GM12878 (cell line): ENCODE results near the gene IL17F. TPM values are rescaled to one million over a fixed set of nuclear protein-coding genes. Genes with fewer than 3 reads are reported as not detected.

Source experiments
- ATAC-seq: fragments of 200-7000 bp; cut with Tn5 transposase; 3 replicates; pipeline ENCODE4 v1.9.1; 2020; ENCODE audit warnings: mild to moderate bottlenecking, moderate library complexity
- BruUV-seq: library from RNA; stranded (reverse); fragments of 400-500 nt; replicated peaks from 2 replicates; lab custom pipeline; 2021; lab: Mats Ljungman, UMichigan
- CTCF ChIA-PET: fragments of 300-600 bp; sonication (Branson Sonifier 250); formaldehyde crosslinking; extraction: SDS; loops from one replicate; lab custom pipeline; 2021; ENCODE audit warnings: inconsistent platforms; lab: Yijun Ruan, JAX
- POLR2A ChIA-PET: fragments of 350-600 bp; formaldehyde crosslinking; extraction: SDS; loops from one replicate; lab custom pipeline; 2021; ENCODE audit warnings: inconsistent platforms; lab: Charles Lee
- RAD21 ChIA-PET: fragments of 300-600 bp; sonication (Branson Sonifier 250); formaldehyde crosslinking; loops from one replicate; lab custom pipeline; 2023; ENCODE audit warnings: antibody characterized with exemption; ENCODE audit not compliant: unreplicated experiment; lab: Charles Lee
- SMC1A ChIA-PET: fragments of 300-600 bp; sonication (Branson Sonifier 250); formaldehyde crosslinking; loops from one replicate; lab custom pipeline; 2023; ENCODE audit not compliant: unreplicated experiment, uncharacterized antibody; lab: Charles Lee
- DNase-seq: peaks from one replicate; pipeline ENCODE4 v3.0.0-alpha.2; 2011; ENCODE audit warnings: low read depth, low spot score
- FAIRE-seq: peaks from 3 replicates; lab custom pipeline; 2011; peaks lifted over from hg19 to GRCh38; lab: Jason Lieb, UNC
- H2AFZ ChIP-seq: 2 replicates; pipeline ENCODE4 v1.6.0; 2011; ENCODE audit warnings: low read depth, low read length, control low read depth; ENCODE audit not compliant: control insufficient read depth
- H3K27ac ChIP-seq: 2 replicates; pipeline ENCODE4 v1.5.1; 2011; ENCODE audit warnings: control low read depth; ENCODE audit not compliant: control insufficient read depth, insufficient read depth
- H3K27me3 ChIP-seq, 2 experiments: replicated peaks in 1 of 2; 2 replicates each; pipeline versions ENCODE4 v1.6.0 to v1.6.1; 2011; ENCODE audit warnings: low read length in 1 of 2; ENCODE audit not compliant: control insufficient read depth in 2 of 2, insufficient read depth in 2 of 2
- H3K36me3 ChIP-seq, 2 experiments: 2 replicates each; pipeline ENCODE4 v1.5.1; 2011; ENCODE audit warnings: low read length in 1 of 2; ENCODE audit not compliant: control insufficient read depth in 2 of 2, insufficient read depth in 2 of 2
- H3K4me1 ChIP-seq: 2 replicates; pipeline ENCODE4 v1.6.1; 2011; ENCODE audit warnings: mild to moderate bottlenecking, low read length, moderate library complexity, mixed read lengths; ENCODE audit not compliant: control insufficient read depth, insufficient read depth
- H3K4me2 ChIP-seq: 2 replicates; pipeline ENCODE4 v1.6.0; 2011; ENCODE audit warnings: control low read depth; ENCODE audit not compliant: control insufficient read depth, insufficient read depth
- H3K4me3 ChIP-seq: fragments of 200-600 bp; sonication (generic); 2 replicates; pipeline ENCODE4 v1.5.1; 2016
- H3K79me2 ChIP-seq: 2 replicates; pipeline ENCODE4 v1.6.0; 2011; ENCODE audit warnings: low read length; ENCODE audit not compliant: control insufficient read depth, insufficient read depth
- H3K9ac ChIP-seq: 2 replicates; pipeline ENCODE4 v1.8.0; 2011; ENCODE audit warnings: low read length, control low read depth, mixed read lengths; ENCODE audit not compliant: control insufficient read depth, insufficient read depth
- H3K9me3 ChIP-seq: replicated peaks from 3 replicates; pipeline ENCODE4 v1.5.1; 2011; ENCODE audit warnings: mild to moderate bottlenecking, low read length; ENCODE audit not compliant: control insufficient read depth, insufficient read depth
- H4K20me1 ChIP-seq: 2 replicates; pipeline ENCODE4 v1.6.0; 2011; ENCODE audit not compliant: control insufficient read depth, insufficient read depth
- CTCF ChIP-seq, 3 experiments: IDR thresholded peaks in 2 of 3; conservative IDR thresholded peaks in 1 of 3; 2 replicates each; pipeline ENCODE4 v1.5.1; 2011; ENCODE audit warnings: low read depth in 3 of 3, low read length in 3 of 3, mild to moderate bottlenecking in 3 of 3, control low read depth in 2 of 3, moderate library complexity in 2 of 3, inconsistent platforms in 1 of 3, mixed read lengths in 1 of 3; ENCODE audit not compliant: control insufficient read depth in 2 of 3, insufficient read depth in 1 of 3; ENCODE audit errors: extremely low read depth in 1 of 3
- E2F4 ChIP-seq: IDR thresholded peaks from 2 replicates; pipeline ENCODE4 v1.6.1; 2012; ENCODE audit warnings: low read depth, low read length, improper control_type of control experiment
- GABPA ChIP-seq: IDR thresholded peaks from 2 replicates; pipeline ENCODE4 v1.6.1; 2014; ENCODE audit warnings: antibody characterized with exemption, low read depth, mild to moderate bottlenecking, inconsistent platforms
- HDGF ChIP-seq: fragments of 450-650 bp; IDR thresholded peaks from 2 replicates; pipeline ENCODE4 v1.6.1; 2016; ENCODE audit warnings: antibody characterized with exemption
- PAX8 ChIP-seq: fragments of 450-650 bp; IDR thresholded peaks from 2 replicates; pipeline ENCODE4 v1.6.1; 2017; ENCODE audit warnings: mild to moderate bottlenecking, moderate library complexity
- PRDM15 ChIP-seq: fragments of 450-650 bp; formaldehyde crosslinking; IDR thresholded peaks from 2 replicates; pipeline ENCODE4 v1.4.0; 2020; ENCODE audit warnings: mild to moderate bottlenecking, moderate library complexity
- RAD21 ChIP-seq: IDR thresholded peaks from 2 replicates; pipeline ENCODE4 v1.6.1; 2011; ENCODE audit warnings: mild to moderate bottlenecking, low read depth, low read length, moderate library complexity; ENCODE audit not compliant: insufficient read depth
- RB1 ChIP-seq: fragments of 450-650 bp; formaldehyde crosslinking; IDR thresholded peaks from 2 replicates; pipeline ENCODE4 v1.6.1; 2017; ENCODE audit warnings: mild to moderate bottlenecking, borderline replicate concordance
- REST ChIP-seq: IDR thresholded peaks from 2 replicates; pipeline ENCODE4 v1.6.1; 2012; ENCODE audit warnings: mild to moderate bottlenecking, low read depth, low read length
- USF1 ChIP-seq: IDR thresholded peaks from 2 replicates; pipeline ENCODE4 v1.6.1; 2011; ENCODE audit warnings: borderline replicate concordance, low read depth, mild to moderate bottlenecking, moderate library complexity, mixed read lengths, low read length; ENCODE audit not compliant: insufficient read depth; ENCODE audit errors: extremely low read length
- ZNF274 ChIP-seq: IDR thresholded peaks from one replicate; pipeline ENCODE4 v1.8.0; 2011; ENCODE audit not compliant: insufficient read length, insufficient read depth
- WGBS: methylation state at CpG from one replicate; pipeline ENCODE4 v1.1.6; 2016; ENCODE audit warnings: low lambda C conversion rate; ENCODE audit not compliant: insufficient replicate concordance, insufficient coverage; ENCODE audit errors: missing lambda C conversion rate; 5-methylcytosine and 5-hydroxymethylcytosine counted together
- in situ Hi-C: fragments of 300-500 bp; cut with MboI; formaldehyde crosslinking; loops from 9 replicates; pipeline ENCODE4 v1.14.3; 2018; ENCODE audit warnings: mixed read lengths
- intact Hi-C: fragments of 100-400 bp; cut with micrococcal nuclease; formaldehyde crosslinking; loops from one replicate; pipeline ENCODE4 v1.14.2; 2022; ENCODE audit not compliant: unreplicated experiment
- polyA plus RNA-seq, 11 experiments: library from polyadenylated mRNA; depleted of rRNA in 4 of 11; unstranded in 6 of 11; stranded (reverse) in 5 of 11; fragments of >200 nt; fragmentation: Nextera tagmentation in 4 of 11; fragmentation: Illumina TruSeq in 1 of 11; extraction: Ambion mirVana in 4 of 11; extraction: Trizol in 1 of 11; gene quantifications; 1 replicate in 1 of 11; 2 replicates in 10 of 11; pipeline versions ENCODE4 v1.2.1 to v1.2.3, GENCODE V29; 2011 to 2016; ENCODE audit warnings: inconsistent platforms in 2 of 11, missing spikeins in 2 of 11, low read depth in 1 of 11
- total RNA-seq, 4 experiments: library from RNA; depleted of rRNA in 3 of 4; stranded (reverse); fragments of >200 nt in 3 of 4; fragmentation: Illumina TruSeq in 1 of 4; extraction: Trizol in 1 of 4; gene quantifications; 2 replicates each; pipeline versions ENCODE4 v1.2.1 to v1.2.3, GENCODE V29; 2013 to 2021

IL17F gene
- total and polyA plus RNA-seq, 10 of the 15 experiments (the other 5 are each of a cell fraction or from before 2014, with no cell fraction given): 0.20 TPM; not detected in 9

GRCh38 chr6:52208612-52209011 lies 35.7 kb downstream of the IL17F start (continued):
- TF ChIP-seq REST (no peak), HDGF (no peak), RB1 (no peak), ZNF274 (no peak), PAX8 (no peak), USF1 (no peak), GABPA (no peak)

GRCh38 chr6:52207066-52207465 lies 37.2 kb downstream of the IL17F start:
- no TSS peak for BruUV-seq
- CTCF ChIA-PET: interaction anchor here (0.9 to 1.4 kb wide), 3 partner anchors 10 to 50 kb away, joined by 3 to 5 read pairs (median 3); no protein-coding TSS in a partner anchor

More at GRCh38 chr6:52207066-52207465, 37.2 kb downstream of the IL17F start:
- H3K36me3 ChIP-seq: no peaks in the 10 kb centered on the region
- H3K4me3 ChIP-seq: no peak overlapping the region
- ATAC-seq (no peak), DNase-seq (no peak), FAIRE-seq (no peak)
- POLR2A ChIA-PET: no interaction called here
- intact Hi-C loops: no loop called here
- 72% methylated on average over 2 of the region's 2 CpGs for WGBS
- H3K9ac ChIP-seq: no peak overlapping the region
- H4K20me1 ChIP-seq: no peaks in the 10 kb centered on the region
- no peak overlapping the region for H2AFZ ChIP-seq
- no peak for TF ChIP-seq PRDM15
- TF ChIP-seq E2F4: no peak
- TF ChIP-seq RAD21: 0 out of 2 replicates have a peak, but pooled peaks have one; percentile 36
- TF ChIP-seq CTCF (IDR thresholded peaks at IDR 0.05 in 2 of 3, conservative IDR thresholded peaks at IDR 0.05 in 1 of 3; ENCODE audit: control insufficient read depth in 2 of 3, extremely low read depth in 1 of 3, insufficient read depth in 1 of 3, low read depth in 3 of 3, low read length in 3 of 3): peak in 2 of 3 experiments; percentile 17 to 23; a peak in 1 of 6 replicates
- RAD21 ChIA-PET: no interaction called here
- in situ Hi-C loops: no loop called here
- no peak overlapping the region for H3K4me2 ChIP-seq
- no peaks in the 10 kb centered on the region; the same call in 2 of the 3 replicates for H3K9me3 ChIP-seq
- H3K79me2 ChIP-seq: no peaks in the 10 kb centered on the region
- SMC1A ChIA-PET: interaction anchor here (1.0 to 1.5 kb wide), 3 partner anchors 18 to 42 kb away, joined by 4 read pairs; no protein-coding TSS in a partner anchor
- H3K4me1 ChIP-seq: peaks cover 7% of the 10 kb centered on the region
- H3K27me3 ChIP-seq: no peaks in the 10 kb centered on the region
- no peak overlapping the region for H3K27ac ChIP-seq
